Hindlimb muscle (tissue), 1 donor: ENCODE data around the gene INO80D. TPM values are rescaled to one million over a fixed set of nuclear protein-coding genes. Genes with fewer than 3 reads are reported as not detected.
"Not testable (repeated sequence)": the region's sequence is repeated elsewhere in the genome, so short reads cannot be mapped to it uniquely, and the experiment has no call there.

Experiments
- DNase-seq: peaks from one replicate; pipeline ENCODE4 v3.0.0-alpha.2; 2013
- polyA plus RNA-seq: library from polyadenylated mRNA; unstranded; fragments of 120-200 nt; gene quantifications from one replicate; pipeline ENCODE4 v1.2.1, GENCODE V29; 2013; ENCODE audit not compliant: insufficient read length

The INO80D gene
- polyA plus RNA-seq, 1 donor, result 8.0 TPM

- DNase-seq, result no peak
Measured at GRCh38 chr2:206031162-206031784, 54.7 kb downstream of the INO80D start.

GRCh38 chr2:206028101-206028500 is 57.9 kb downstream of the INO80D start:
- DNase-seq, result no peak

- no peak for DNase-seq
Measured at GRCh38 chr2:206023183-206023582, 62.8 kb downstream of the INO80D start.

- DNase-seq, result no peak
Measured at GRCh38 chr2:206020171-206020570, 65.8 kb downstream of the INO80D start.

- DNase-seq, result not testable (repeated sequence)
Measured at GRCh38 chr2:206015746-206016145, 70.2 kb downstream of the INO80D start.

GRCh38 chr2:206011795-206012194 is 74.2 kb downstream of the INO80D start:
- DNase-seq, result no peak

- DNase-seq, result no peak
Measured at GRCh38 chr2:206011018-206011614, 74.9 kb downstream of the INO80D start.

- DNase-seq, result no peak
Measured at GRCh38 chr2:206004004-206004693, 81.8 kb downstream of the INO80D start.

- no peak for DNase-seq
Measured at GRCh38 chr2:206002440-206002839, 83.5 kb downstream of the INO80D start.

GRCh38 chr2:206001912-206002311 is 84.1 kb downstream of the INO80D start:
- no peak for DNase-seq

- no peak for DNase-seq
Measured at GRCh38 chr2:206000776-206001175, 85.2 kb downstream of the INO80D start.

- DNase-seq, result no peak
Measured at GRCh38 chr2:205998583-205998982, 87.4 kb downstream of the INO80D start.

GRCh38 chr2:205996161-205996560 is 89.8 kb downstream of the INO80D start:
- no peak for DNase-seq

- DNase-seq, result no peak
Measured at GRCh38 chr2:205995260-205995659, 90.7 kb downstream of the INO80D start.

GRCh38 chr2:205994344-205994743 is 91.6 kb downstream of the INO80D start:
- DNase-seq, result no peak

- no peak for DNase-seq
Measured at GRCh38 chr2:205990104-205990503, 95.9 kb downstream of the INO80D start.

GRCh38 chr2:205989271-205990071 is 96.5 kb downstream of the INO80D start:
- no peak for DNase-seq

GRCh38 chr2:205988681-205989080 is 97.3 kb downstream of the INO80D start:
- not testable (repeated sequence) for DNase-seq

- no peak for DNase-seq
Measured at GRCh38 chr2:205988274-205988673, 97.7 kb downstream of the INO80D start.

GRCh38 chr2:205986334-205986733 is 99.6 kb downstream of the INO80D start:
- not testable (repeated sequence) for DNase-seq

- DNase-seq, result no peak
Measured at GRCh38 chr2:205984381-205984780, 101.6 kb downstream of the INO80D start.

- no peak for DNase-seq
Measured at GRCh38 chr2:205982776-205983327, 103.1 kb downstream of the INO80D start.

- DNase-seq, result not testable (repeated sequence)
Measured at GRCh38 chr2:205978728-205979127, 107.2 kb downstream of the INO80D start.
